H9 (cell line): ENCODE results near the gene ATG7. TPM values are rescaled to one million over a fixed set of nuclear protein-coding genes. Genes with fewer than 3 reads are reported as not detected.

Experiments
- DNase-seq: peaks from one replicate; pipeline ENCODE4 v3.0.0-alpha.2; 2017
- H2AFZ ChIP-seq: one replicate; pipeline ENCODE4 v1.6.1; 2013; ENCODE audit warnings: mild to moderate bottlenecking, low read length, control low read depth, moderate library complexity
- H2AK5ac ChIP-seq: 2 replicates; pipeline ENCODE4 v1.6.1; 2013; ENCODE audit warnings: low read length, control low read depth, mixed read lengths; ENCODE audit not compliant: insufficient read length
- H2BK120ac ChIP-seq: one replicate; pipeline ENCODE4 v1.6.1; 2013; ENCODE audit warnings: low read depth, mild to moderate bottlenecking, low read length, control low read depth, inconsistent platforms; ENCODE audit not compliant: poor library complexity, severe bottlenecking
- H2BK12ac ChIP-seq: 2 replicates; pipeline ENCODE4 v1.6.1; 2013; ENCODE audit warnings: low read length, control low read depth, mixed read lengths, low read depth; ENCODE audit not compliant: insufficient read length
- H2BK15ac ChIP-seq: 2 replicates; pipeline ENCODE4 v1.6.1; 2013; ENCODE audit warnings: low read depth, low read length, control low read depth
- H2BK20ac ChIP-seq: one replicate; pipeline ENCODE4 v1.6.1; 2013; ENCODE audit warnings: low read depth, mild to moderate bottlenecking, low read length, control low read depth, inconsistent platforms; ENCODE audit not compliant: poor library complexity, severe bottlenecking
- H2BK5ac ChIP-seq: 2 replicates; pipeline ENCODE4 v1.6.1; 2013; ENCODE audit warnings: low read length, control low read depth, mixed read lengths; ENCODE audit not compliant: insufficient read length
- H3K14ac ChIP-seq: 2 replicates; pipeline ENCODE4 v1.6.1; 2013; ENCODE audit warnings: low read length, control low read depth; ENCODE audit not compliant: insufficient read depth
- H3K18ac ChIP-seq: 2 replicates; pipeline ENCODE4 v1.6.1; 2013; ENCODE audit warnings: low read depth, mild to moderate bottlenecking, mixed read lengths, low read length, control low read depth; ENCODE audit not compliant: insufficient read length
- H3K23ac ChIP-seq: 2 replicates; pipeline ENCODE4 v1.6.1; 2013; ENCODE audit warnings: low read length, control low read depth, mixed read lengths, low read depth; ENCODE audit not compliant: insufficient read length
- H3K23me2 ChIP-seq: 2 replicates; pipeline ENCODE4 v1.6.1; 2013; ENCODE audit warnings: low read depth, mild to moderate bottlenecking, mixed read lengths, low read length, control low read depth; ENCODE audit not compliant: insufficient read length, poor library complexity, severe bottlenecking
- H3K27ac ChIP-seq: 2 replicates; pipeline ENCODE4 v1.5.1; 2013; ENCODE audit warnings: low read length, control low read depth, mixed read lengths, low read depth; ENCODE audit not compliant: insufficient read length
- H3K27me3 ChIP-seq: 2 replicates; pipeline ENCODE4 v1.6.1; 2013; ENCODE audit warnings: low read length, control low read depth, inconsistent platforms; ENCODE audit not compliant: insufficient read depth
- H3K4ac ChIP-seq: 2 replicates; pipeline ENCODE4 v1.6.1; 2013; ENCODE audit warnings: low read depth, mild to moderate bottlenecking, control low read depth, inconsistent platforms, low read length, moderate library complexity
- H3K4me1 ChIP-seq: 2 replicates; pipeline ENCODE4 v1.6.1; 2013; ENCODE audit warnings: low read length, control low read depth, inconsistent platforms; ENCODE audit not compliant: insufficient read depth
- H3K4me2 ChIP-seq: 2 replicates; pipeline ENCODE4 v1.6.1; 2013; ENCODE audit warnings: low read length, control low read depth, mixed read lengths; ENCODE audit not compliant: insufficient read length, insufficient read depth
- H3K56ac ChIP-seq: 2 replicates; pipeline ENCODE4 v1.6.1; 2013; ENCODE audit warnings: low read depth, mild to moderate bottlenecking, mixed read lengths, low read length, control low read depth; ENCODE audit not compliant: insufficient read length
- H3K79me1 ChIP-seq: 2 replicates; pipeline ENCODE4 v1.6.1; 2013; ENCODE audit warnings: low read depth, mild to moderate bottlenecking, moderate library complexity, low read length, control low read depth, inconsistent platforms; ENCODE audit not compliant: insufficient read depth, poor library complexity, severe bottlenecking
- H3K79me2 ChIP-seq: 2 replicates; pipeline ENCODE4 v1.6.1; 2013; ENCODE audit warnings: low read length, control low read depth, inconsistent platforms; ENCODE audit not compliant: insufficient read depth
- H3K9ac ChIP-seq: 2 replicates; pipeline ENCODE4 v1.6.1; 2013; ENCODE audit warnings: low read length, control low read depth, mixed read lengths; ENCODE audit not compliant: insufficient read length; ENCODE audit errors: extremely low read depth
- H3K9me3 ChIP-seq: one replicate; pipeline ENCODE4 v1.6.1; 2013; ENCODE audit warnings: low read depth, low read length, inconsistent platforms; ENCODE audit not compliant: control insufficient read depth
- H3T11ph ChIP-seq: one replicate; pipeline ENCODE4 v1.6.1; 2013; ENCODE audit warnings: mild to moderate bottlenecking, low read length, control low read depth, inconsistent platforms
- H4K20me1 ChIP-seq: one replicate; pipeline ENCODE4 v1.6.1; 2013; ENCODE audit not compliant: control insufficient read depth, insufficient read length, insufficient read depth
- H4K5ac ChIP-seq: 2 replicates; pipeline ENCODE4 v1.6.1; 2013; ENCODE audit warnings: low read depth, mild to moderate bottlenecking, mixed read lengths, low read length, control low read depth; ENCODE audit not compliant: insufficient read length
- H4K8ac ChIP-seq: replicated peaks from 2 replicates; pipeline ENCODE4 v1.6.1; 2013; ENCODE audit warnings: low read length, control low read depth, mixed read lengths, low read depth; ENCODE audit not compliant: insufficient read length
- H4K91ac ChIP-seq: 2 replicates; pipeline ENCODE4 v1.6.1; 2013; ENCODE audit warnings: low read depth, mild to moderate bottlenecking, moderate library complexity, mixed read lengths, low read length, control low read depth; ENCODE audit not compliant: insufficient read length
- H3K27ac Mint-ChIP-seq, 3 experiments: 2 replicates in 2 of 3; 3 replicates in 1 of 3; pipeline ENCODE4 v1.8.0; 2020 to 2021; ENCODE audit warnings: mixed read lengths in 3 of 3, mild to moderate bottlenecking in 1 of 3, moderate library complexity in 1 of 3
- H3K27me3 Mint-ChIP-seq: 2 replicates; pipeline ENCODE4 v1.8.0; 2021; ENCODE audit warnings: low read depth, mild to moderate bottlenecking, moderate library complexity, mixed read lengths
- H3K36me3 Mint-ChIP-seq, 3 experiments: 2 replicates in 2 of 3; 3 replicates in 1 of 3; pipeline ENCODE4 v1.8.0; 2020 to 2021; ENCODE audit warnings: low read depth in 3 of 3, mixed read lengths in 3 of 3; ENCODE audit not compliant: insufficient read depth in 1 of 3
- H3K4me1 Mint-ChIP-seq, 2 experiments: 2 replicates each; pipeline ENCODE4 v1.8.0; 2020; ENCODE audit warnings: mixed read lengths in 2 of 2
- H3K4me3 Mint-ChIP-seq, 2 experiments: 2 replicates in 1 of 2; 3 replicates in 1 of 2; pipeline ENCODE4 v1.8.0; 2020 to 2021; ENCODE audit warnings: mild to moderate bottlenecking in 2 of 2, mixed read lengths in 2 of 2, moderate library complexity in 1 of 2
- H3K9me3 Mint-ChIP-seq, 2 experiments: 2 replicates in 1 of 2; 3 replicates in 1 of 2; pipeline ENCODE4 v1.8.0; 2020; ENCODE audit warnings: mild to moderate bottlenecking in 2 of 2, mixed read lengths in 2 of 2, moderate library complexity in 1 of 2
- WGBS: extraction: QIAGEN DNeasy Blood & Tissue Kit; methylation state at CpG from one replicate; pipeline ENCODE4 v1.1.7; 2013; ENCODE audit warnings: missing lambda C conversion rate, low lambda C conversion rate, mixed read lengths; ENCODE audit not compliant: insufficient read length; ENCODE audit errors: extremely low coverage; 5-methylcytosine and 5-hydroxymethylcytosine counted together
- total RNA-seq: library from RNA; stranded (reverse); gene quantifications from 2 replicates; pipeline ENCODE4 v1.2.1, GENCODE V29; 2021
- TF ChIP-seq, protein P1 (sequence below): fragments of 200-600 bp; sonication (generic); conservative IDR thresholded peaks from 3 replicates; pipeline ENCODE4 v1.8.0; 2021; ENCODE audit warnings: antibody characterized with exemption, mild to moderate bottlenecking

ATG7 gene
- total RNA-seq, 1 experiment from 2014 or later: 17.9 TPM

DNA sequence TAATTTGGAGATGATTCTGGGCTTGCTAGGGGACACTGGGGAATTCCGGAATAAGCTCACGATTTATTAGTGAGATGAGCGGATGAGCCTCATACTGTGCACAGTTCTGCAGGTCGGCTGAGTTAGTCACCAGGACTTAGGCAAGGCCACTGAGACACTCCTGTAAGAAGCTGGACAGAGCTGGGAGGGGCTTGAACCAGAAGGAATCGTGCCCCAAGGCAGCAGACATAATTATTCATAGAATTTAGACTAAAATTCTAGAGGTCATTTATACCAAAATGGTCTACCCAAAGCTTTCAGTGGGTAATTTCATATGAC lies 250.2 kb downstream of the ATG7 start:
- H3K36me3 Mint-ChIP-seq: no peaks in the 10 kb centered on the region
- Histone ChIP-seq H4K20me1 (no peaks in the 10 kb centered on the region), H3K4me2 (no peak overlapping the region), H3K9me3 (no peaks in the 10 kb centered on the region), H4K91ac (no peak overlapping the region), H2AK5ac (no peak overlapping the region), H3K9ac (no peak overlapping the region), H2BK20ac (no peak overlapping the region), H3K27ac (no peak overlapping the region), H3K4ac (no peak overlapping the region), H3K23ac (no peak overlapping the region), H3K18ac (no peak overlapping the region), H2AFZ (no peak overlapping the region), H2BK5ac (no peak overlapping the region), H3K23me2 (no peaks in the 10 kb centered on the region), H2BK120ac (no peak overlapping the region), H3K56ac (no peak overlapping the region), H4K5ac (no peak overlapping the region), H3K14ac (no peak overlapping the region), H3K27me3 (no peaks in the 10 kb centered on the region), H3K79me2 (no peaks in the 10 kb centered on the region), H2BK12ac (no peak overlapping the region), H3T11ph (no peak overlapping the region), H2BK15ac (no peak overlapping the region), H3K79me1 (no peaks in the 10 kb centered on the region), H4K8ac (no peak overlapping the region), H3K4me1 (no peaks in the 10 kb centered on the region)
- H3K9me3 Mint-ChIP-seq: no peaks in the 10 kb centered on the region
- no peak for DNase-seq
- peaks cover 4 to 7% of the 10 kb centered on the region in 2 experiments; a peak in 2 of 4 replicates for H3K4me1 Mint-ChIP-seq
- no peak overlapping the region for H3K4me3 Mint-ChIP-seq
- H3K27ac Mint-ChIP-seq: no peak overlapping the region
- no peaks in the 10 kb centered on the region for H3K27me3 Mint-ChIP-seq
- TF ChIP-seq, protein P1, sequence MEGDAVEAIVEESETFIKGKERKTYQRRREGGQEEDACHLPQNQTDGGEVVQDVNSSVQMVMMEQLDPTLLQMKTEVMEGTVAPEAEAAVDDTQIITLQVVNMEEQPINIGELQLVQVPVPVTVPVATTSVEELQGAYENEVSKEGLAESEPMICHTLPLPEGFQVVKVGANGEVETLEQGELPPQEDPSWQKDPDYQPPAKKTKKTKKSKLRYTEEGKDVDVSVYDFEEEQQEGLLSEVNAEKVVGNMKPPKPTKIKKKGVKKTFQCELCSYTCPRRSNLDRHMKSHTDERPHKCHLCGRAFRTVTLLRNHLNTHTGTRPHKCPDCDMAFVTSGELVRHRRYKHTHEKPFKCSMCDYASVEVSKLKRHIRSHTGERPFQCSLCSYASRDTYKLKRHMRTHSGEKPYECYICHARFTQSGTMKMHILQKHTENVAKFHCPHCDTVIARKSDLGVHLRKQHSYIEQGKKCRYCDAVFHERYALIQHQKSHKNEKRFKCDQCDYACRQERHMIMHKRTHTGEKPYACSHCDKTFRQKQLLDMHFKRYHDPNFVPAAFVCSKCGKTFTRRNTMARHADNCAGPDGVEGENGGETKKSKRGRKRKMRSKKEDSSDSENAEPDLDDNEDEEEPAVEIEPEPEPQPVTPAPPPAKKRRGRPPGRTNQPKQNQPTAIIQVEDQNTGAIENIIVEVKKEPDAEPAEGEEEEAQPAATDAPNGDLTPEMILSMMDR: no peak
- no CpG with 5 or more reads among the region's 5 CpGs for WGBS
